Ascending aorta (tissue), 2 donors: ENCODE measurements around the gene CNNM3. TPM values are rescaled to one million over a fixed set of nuclear protein-coding genes. Genes with fewer than 3 reads are reported as not detected.
A peak's percentile ranks its signal among the peaks of the same experiment; 100 is the strongest.

Source experiments
- DNase-seq, 2 donors: peaks; one replicate each; pipeline ENCODE4 v3.0.0-alpha.2; 2019; ENCODE audit warnings: low spot score in 2 of 2
- H3K27ac ChIP-seq, 2 donors: fragments of 200-600 bp; sonication (generic); one replicate each; pipeline ENCODE4 v1.5.1; 2016 to 2017; ENCODE audit warnings: mild to moderate bottlenecking in 1 of 2
- H3K27me3 ChIP-seq: fragments of 200-600 bp; sonication (generic); one replicate; pipeline ENCODE4 v1.5.1; 2017
- H3K36me3 ChIP-seq, 2 donors: fragments of 200-600 bp; sonication (generic); one replicate each; pipeline ENCODE4 v1.5.1; 2016
- H3K4me1 ChIP-seq, 2 donors: fragments of 200-600 bp; sonication (generic); one replicate each; pipeline ENCODE4 v1.5.1; 2016 to 2017; ENCODE audit warnings: mild to moderate bottlenecking in 1 of 2
- H3K4me3 ChIP-seq, 2 donors: fragments of 200-600 bp; sonication (generic); one replicate each; pipeline ENCODE4 v1.5.1; 2016 to 2017; ENCODE audit warnings: mild to moderate bottlenecking in 1 of 2
- H3K9me3 ChIP-seq, 2 donors: fragments of 200-600 bp; sonication (generic); one replicate each; pipeline ENCODE4 v1.5.1; 2016
- intact Hi-C: fragments of 100-400 bp; cut with DNase I; formaldehyde crosslinking; loops from one replicate; pipeline ENCODE4 v1.15.1; 2023
- total RNA-seq: library from RNA; depleted of rRNA; stranded (reverse); fragments of >200 nt; gene quantifications from one replicate; pipeline ENCODE4 v1.1.0, GENCODE V29; 2016
- TF ChIP-seq, protein P1 (sequence below), 3 experiments: fragments of 200-600 bp in 2 of 3; fragments of 450-650 bp in 1 of 3; sonication (generic) in 2 of 3; IDR thresholded peaks; one replicate each; pipeline ENCODE4 v1.5.1; 2016 to 2019; ENCODE audit warnings: antibody characterized with exemption in 3 of 3, mild to moderate bottlenecking in 1 of 3, moderate library complexity in 1 of 3

CNNM3 gene
- total RNA-seq, 1 donor from 2014 or later = 24.5 TPM

DNA sequence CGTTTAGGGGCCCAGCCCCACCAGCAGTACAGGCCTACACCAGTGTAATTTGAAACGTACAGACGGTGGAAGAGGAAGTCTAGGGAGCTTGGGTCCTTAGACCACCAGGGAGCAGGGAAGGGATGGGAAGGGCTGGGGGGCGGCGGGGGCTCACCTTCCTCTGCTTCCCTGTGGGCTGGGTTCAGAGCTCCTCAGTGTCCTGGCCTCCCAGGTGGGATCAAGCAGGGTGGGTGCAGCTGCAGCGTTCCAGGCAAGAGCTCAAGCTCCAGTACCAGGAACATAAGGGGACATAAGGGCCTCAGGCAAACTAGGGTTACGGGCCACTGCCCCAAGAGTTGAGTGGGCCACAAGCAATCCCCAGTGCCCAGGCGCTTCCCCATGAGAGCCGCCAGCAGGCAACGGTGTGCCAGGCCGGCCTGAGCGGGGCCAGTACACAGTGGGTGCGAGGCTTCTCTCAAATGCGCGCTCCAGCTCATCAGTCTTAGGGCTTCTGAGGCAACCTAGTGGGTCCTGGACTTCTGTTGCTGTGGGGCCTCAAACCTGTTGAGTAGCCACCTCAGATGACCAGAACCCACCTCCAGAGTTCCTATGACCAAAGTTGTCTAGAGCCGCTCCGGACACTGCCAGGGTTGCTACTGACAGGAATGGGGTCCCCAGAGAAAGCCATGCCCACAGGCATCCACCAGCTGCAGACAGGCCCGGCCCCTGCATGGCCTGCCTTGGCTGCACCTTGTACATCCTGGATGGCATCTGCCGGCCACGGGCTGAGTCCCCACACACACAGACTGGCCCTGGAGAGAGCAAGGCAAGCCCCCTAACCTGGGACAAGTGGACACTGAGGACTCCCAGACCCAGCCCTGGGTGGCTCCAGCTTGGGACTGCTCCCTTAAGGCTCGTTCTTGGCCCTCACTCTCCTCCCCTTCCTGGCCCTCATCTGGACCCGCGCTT is 22.6 kb downstream of the CNNM3 start:
- Histone ChIP-seq H3K4me1 (no peaks in the 10 kb centered on the region), H3K27ac (no peak overlapping the region), H3K9me3 (no peaks in the 10 kb centered on the region), H3K4me3 (no peak overlapping the region), H3K36me3 (peaks cover 0 to 7% of the 10 kb centered on the region in 2 donors), H3K27me3 (no peaks in the 10 kb centered on the region)
- intact Hi-C loops = no loop called here
- TF ChIP-seq, protein P1, sequence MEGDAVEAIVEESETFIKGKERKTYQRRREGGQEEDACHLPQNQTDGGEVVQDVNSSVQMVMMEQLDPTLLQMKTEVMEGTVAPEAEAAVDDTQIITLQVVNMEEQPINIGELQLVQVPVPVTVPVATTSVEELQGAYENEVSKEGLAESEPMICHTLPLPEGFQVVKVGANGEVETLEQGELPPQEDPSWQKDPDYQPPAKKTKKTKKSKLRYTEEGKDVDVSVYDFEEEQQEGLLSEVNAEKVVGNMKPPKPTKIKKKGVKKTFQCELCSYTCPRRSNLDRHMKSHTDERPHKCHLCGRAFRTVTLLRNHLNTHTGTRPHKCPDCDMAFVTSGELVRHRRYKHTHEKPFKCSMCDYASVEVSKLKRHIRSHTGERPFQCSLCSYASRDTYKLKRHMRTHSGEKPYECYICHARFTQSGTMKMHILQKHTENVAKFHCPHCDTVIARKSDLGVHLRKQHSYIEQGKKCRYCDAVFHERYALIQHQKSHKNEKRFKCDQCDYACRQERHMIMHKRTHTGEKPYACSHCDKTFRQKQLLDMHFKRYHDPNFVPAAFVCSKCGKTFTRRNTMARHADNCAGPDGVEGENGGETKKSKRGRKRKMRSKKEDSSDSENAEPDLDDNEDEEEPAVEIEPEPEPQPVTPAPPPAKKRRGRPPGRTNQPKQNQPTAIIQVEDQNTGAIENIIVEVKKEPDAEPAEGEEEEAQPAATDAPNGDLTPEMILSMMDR (IDR thresholded peaks at IDR 0.05) = no peak
- no peak for DNase-seq

DNA sequence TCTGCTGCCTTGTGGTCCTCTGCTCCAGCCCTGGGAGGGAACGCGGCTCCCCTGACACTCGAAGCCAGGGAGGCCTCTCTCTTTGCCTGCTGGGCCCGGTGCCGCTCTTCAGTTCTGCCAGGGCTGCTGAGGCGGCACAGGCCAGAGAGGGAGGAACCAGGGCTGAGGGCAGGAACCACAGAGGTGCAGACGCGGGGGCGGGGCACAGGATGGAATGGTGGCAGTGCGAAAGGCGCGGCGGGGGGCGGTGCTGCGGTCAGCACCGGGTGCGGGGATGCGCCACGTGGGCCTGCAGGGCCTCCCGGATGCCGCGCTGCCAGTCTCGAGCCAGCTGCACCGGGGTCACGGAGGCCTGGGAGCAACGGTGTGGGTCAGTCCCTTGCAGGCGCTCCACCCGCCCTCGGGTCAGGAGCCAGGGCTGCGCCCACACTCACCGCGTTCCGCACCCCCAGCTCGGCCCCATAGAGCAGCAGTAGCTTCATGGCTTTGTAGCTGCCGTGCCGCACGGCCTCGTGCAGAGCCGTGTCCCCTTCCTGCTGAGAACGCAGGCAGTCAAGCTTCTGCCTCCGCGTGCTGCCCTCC is 23.3 kb downstream of the CNNM3 start:
- Histone ChIP-seq H3K4me1 (no peaks in the 10 kb centered on the region), H3K4me3 (peak overlapping the region in 1 of 2 donors; percentile 4), H3K36me3 (peaks cover 0 to 7% of the 10 kb centered on the region in 2 donors), H3K9me3 (no peaks in the 10 kb centered on the region), H3K27me3 (no peaks in the 10 kb centered on the region), H3K27ac (no peak overlapping the region)
- intact Hi-C loops = no loop called here
- DNase-seq = peak in 1 of 2 donors; percentile 78
- TF ChIP-seq, protein P1 (IDR thresholded peaks at IDR 0.05) = no peak

DNA sequence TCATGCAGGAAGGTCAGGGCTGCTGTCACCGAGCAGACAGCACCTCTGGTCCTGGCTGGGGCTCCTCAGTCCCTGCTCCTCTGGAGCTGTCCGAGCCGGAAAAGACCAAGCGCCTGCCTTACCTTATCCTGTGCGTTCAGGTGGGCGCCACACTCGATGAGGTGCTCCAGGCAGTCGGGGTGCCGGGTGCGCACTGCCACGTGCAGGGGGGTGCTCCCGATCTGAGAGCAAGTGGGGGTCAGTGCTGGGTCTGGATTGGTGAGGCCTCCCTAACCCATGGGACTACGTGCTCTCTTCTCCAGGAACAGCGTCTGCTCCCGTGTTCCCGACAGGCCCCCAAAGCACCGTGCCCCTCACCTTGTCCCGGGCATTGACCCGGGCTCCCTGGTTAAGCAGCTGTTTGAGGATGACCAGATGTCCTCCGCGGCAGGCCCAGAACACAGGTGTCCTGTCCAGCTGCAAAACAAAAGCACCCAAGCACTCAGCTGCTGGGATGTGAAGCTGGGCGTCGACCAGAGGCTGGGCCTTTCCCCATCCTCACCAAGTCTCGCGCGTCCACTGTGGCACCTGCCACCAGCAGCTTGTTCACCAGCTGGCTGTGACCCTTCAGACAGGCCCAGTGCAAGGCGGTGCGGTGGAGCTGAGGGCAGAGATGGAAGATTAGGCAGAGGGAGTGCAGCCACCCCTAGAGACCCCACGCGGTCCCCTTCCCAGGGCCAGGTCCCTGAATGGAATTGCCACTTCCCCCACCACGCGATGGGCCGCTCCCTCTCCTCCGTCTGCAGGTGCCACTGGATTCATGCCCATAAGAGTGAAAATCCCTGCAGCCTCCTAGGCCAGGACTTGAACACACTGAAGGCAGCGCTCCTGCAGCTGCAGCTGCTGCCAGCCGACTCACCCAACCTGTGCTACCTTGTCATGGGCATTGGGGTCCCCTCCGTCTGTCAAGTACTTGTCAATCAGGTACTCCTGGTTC is 24.1 kb downstream of the CNNM3 start:
- intact Hi-C loops = no loop called here
- Histone ChIP-seq H3K27me3 (no peaks in the 10 kb centered on the region), H3K9me3 (no peaks in the 10 kb centered on the region), H3K4me3 (no peak overlapping the region), H3K27ac (no peak overlapping the region), H3K4me1 (no peaks in the 10 kb centered on the region), H3K36me3 (peaks cover 0 to 7% of the 10 kb centered on the region in 2 donors)
- DNase-seq = no peak
- TF ChIP-seq, protein P1 (IDR thresholded peaks at IDR 0.05) = no peak

DNA sequence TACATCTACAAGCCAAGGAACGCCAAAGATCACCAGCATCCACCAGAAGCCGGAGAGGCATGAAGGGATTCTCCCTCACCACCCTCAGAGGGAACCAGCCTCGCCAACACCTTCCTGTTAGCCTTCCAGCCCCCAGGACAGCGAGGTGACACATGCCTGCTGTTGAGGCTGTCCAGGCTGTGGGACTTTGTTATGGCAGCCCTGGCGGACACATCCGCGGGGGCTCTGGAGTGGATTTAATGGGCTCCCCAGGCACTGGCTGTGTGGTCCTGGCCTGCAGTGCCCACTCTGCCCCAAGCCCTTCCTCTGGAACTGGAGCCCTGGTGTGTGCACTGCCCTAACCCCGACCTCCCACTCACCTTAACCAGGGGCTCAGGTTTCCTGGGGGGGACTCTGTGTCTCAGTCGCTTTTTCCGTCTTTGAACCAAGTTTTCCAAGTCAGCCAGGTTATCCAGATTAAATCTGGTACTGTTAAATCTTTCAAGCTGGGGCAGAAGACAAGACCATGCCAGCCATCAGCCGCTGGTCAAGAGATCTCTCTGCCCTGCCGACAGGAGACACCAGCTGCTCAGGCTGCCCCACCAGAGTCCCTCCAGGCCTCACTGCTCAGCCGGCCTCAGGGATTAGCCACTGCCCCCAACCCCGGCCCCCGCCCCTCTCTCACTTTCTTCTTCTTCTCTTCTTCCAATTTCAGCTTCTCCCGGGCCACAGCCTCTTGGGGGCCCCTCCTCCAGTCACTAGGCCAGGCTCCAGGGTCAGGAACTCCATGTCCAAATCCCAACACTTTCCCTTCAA is 25.8 kb downstream of the CNNM3 start:
- Histone ChIP-seq H3K27ac (no peak overlapping the region), H3K27me3 (no peaks in the 10 kb centered on the region), H3K4me1 (no peaks in the 10 kb centered on the region), H3K4me3 (no peak overlapping the region), H3K9me3 (no peaks in the 10 kb centered on the region), H3K36me3 (peaks cover 6 to 14% of the 10 kb centered on the region in 2 donors)
- TF ChIP-seq, protein P1 (IDR thresholded peaks at IDR 0.05) = no peak
- intact Hi-C loops = no loop called here
- no peak for DNase-seq

DNA sequence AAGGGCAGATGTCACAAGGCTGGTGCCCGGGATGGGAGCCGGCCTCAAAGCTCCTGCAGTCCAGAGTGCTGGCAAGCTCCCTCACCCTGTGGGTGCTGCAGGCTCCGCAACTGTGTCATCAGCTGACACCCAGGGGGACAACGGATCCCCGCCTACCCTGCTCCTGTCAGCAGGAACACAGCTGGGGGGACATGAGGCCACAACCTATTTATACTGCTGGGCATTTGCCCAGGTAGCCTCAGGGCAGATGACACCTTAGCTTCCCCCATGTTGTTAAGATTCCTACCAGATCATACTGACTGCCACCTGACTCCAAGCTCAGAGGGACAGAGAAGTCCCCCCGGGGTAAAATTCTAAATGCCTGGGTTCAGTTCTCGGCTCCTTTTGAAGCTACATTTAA is 26.5 kb downstream of the CNNM3 start:
- H3K4me3 ChIP-seq = no peak overlapping the region
- no peak overlapping the region for H3K27ac ChIP-seq
- intact Hi-C loops = no loop called here
- no peak for DNase-seq
- no peaks in the 10 kb centered on the region for H3K4me1 ChIP-seq
- TF ChIP-seq, protein P1 (IDR thresholded peaks at IDR 0.05) = no peak
- no peaks in the 10 kb centered on the region for H3K27me3 ChIP-seq
- H3K9me3 ChIP-seq = no peaks in the 10 kb centered on the region
- H3K36me3 ChIP-seq = peaks cover 7 to 15% of the 10 kb centered on the region in 2 donors
